Uterus (tissue), 4 donors: ENCODE measurements around the gene URGCP. TPM values are rescaled to one million over a fixed set of nuclear protein-coding genes. Genes with fewer than 3 reads are reported as not detected.

ENCODE experiments used
- DNase-seq, 2 donors: peaks; one replicate each; pipeline ENCODE4 v3.0.0-alpha.2; 2019 to 2020
- H3K27ac ChIP-seq, 2 donors: fragments of 200-600 bp; sonication (generic); 1 replicate in 1 of 2; 2 replicates in 1 of 2; pipeline ENCODE4 v1.5.1; 2016 to 2018
- H3K27me3 ChIP-seq, 2 donors: fragments of 200-600 bp; sonication (generic); one replicate each; pipeline ENCODE4 v1.5.1; 2018 to 2019; ENCODE audit warnings: control low read depth in 1 of 2
- H3K36me3 ChIP-seq, 2 donors: fragments of 200-600 bp; sonication (generic); one replicate each; pipeline ENCODE4 v1.5.1; 2019; ENCODE audit warnings: control low read depth in 1 of 2
- H3K4me1 ChIP-seq, 2 donors: fragments of 200-600 bp; sonication (generic); one replicate each; pipeline ENCODE4 v1.5.1; 2018 to 2019; ENCODE audit warnings: control low read depth in 1 of 2
- H3K4me3 ChIP-seq, 2 donors: fragments of 200-600 bp; sonication (generic); 1 replicate in 1 of 2; 2 replicates in 1 of 2; pipeline ENCODE4 v1.5.1; 2018 to 2019; ENCODE audit warnings: mild to moderate bottlenecking in 1 of 2
- H3K9me3 ChIP-seq, 2 donors: fragments of 200-600 bp; sonication (generic); one replicate each; pipeline ENCODE4 v1.5.1; 2019; ENCODE audit warnings: control low read depth in 1 of 2
- CTCF ChIP-seq, 4 experiments: fragments of 200-600 bp in 2 of 4; fragments of 450-650 bp in 2 of 4; sonication (generic) in 2 of 4; IDR thresholded peaks; one replicate each; pipeline ENCODE4 v1.5.1; 2016 to 2019; ENCODE audit warnings: antibody characterized with exemption in 4 of 4, mild to moderate bottlenecking in 2 of 4, moderate library complexity in 1 of 4
- POLR2A ChIP-seq, 2 donors: fragments of 450-650 bp; IDR thresholded peaks; one replicate each; pipeline ENCODE4 v1.6.1; 2016; ENCODE audit warnings: antibody characterized with exemption in 2 of 2, mild to moderate bottlenecking in 1 of 2, moderate library complexity in 1 of 2
- intact Hi-C: fragments of 100-400 bp; cut with DNase I; formaldehyde crosslinking; loops from one replicate; pipeline ENCODE4 v1.15.1; 2023; ENCODE audit warnings: low total_unique reads
- total RNA-seq, 4 donors: library from RNA; depleted of rRNA in 3 of 4; stranded (reverse); fragments of >200 nt in 3 of 4; gene quantifications; one replicate each; pipeline versions ENCODE4 v1.1.0 to v1.2.4, GENCODE V29; 2014 to 2023
- donor health status: DM: yes; HTN: yes; CAD: no.

The URGCP gene
- total RNA-seq, 4 donors from 2014 or later = 13.1 to 44.8 (median 28.9) TPM

DNA sequence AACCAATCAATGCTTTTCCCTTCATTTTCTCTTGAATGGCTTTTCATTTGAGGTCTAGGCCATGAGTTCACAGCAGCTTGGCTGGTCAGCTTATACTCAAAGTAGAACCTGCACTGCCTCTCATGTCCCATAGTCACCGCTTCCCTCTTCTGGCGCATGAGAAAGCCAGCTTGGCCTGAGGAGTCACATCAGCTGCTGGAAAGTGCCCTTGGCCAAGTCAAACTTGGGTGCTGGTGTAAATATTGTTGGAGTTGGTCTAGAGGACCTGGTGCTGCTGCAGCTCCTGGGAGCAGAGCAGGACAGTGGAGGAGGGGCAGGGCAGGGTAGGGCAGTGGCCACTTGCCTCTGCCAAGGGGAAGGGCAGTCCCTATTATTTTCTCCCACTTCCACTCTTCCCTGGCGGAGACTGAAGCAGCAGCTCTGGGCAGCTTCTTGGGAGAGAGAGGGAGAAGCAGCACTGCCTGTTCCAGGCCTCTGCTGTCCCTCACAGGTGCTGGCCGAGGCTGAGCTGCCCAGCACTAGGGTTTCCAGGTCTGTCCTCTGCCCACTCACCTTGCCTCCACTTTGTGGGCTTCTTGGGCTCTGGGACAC lies 32.6 kb upstream of the URGCP start:
- Histone ChIP-seq H3K36me3 (no peaks in the 10 kb centered on the region), H3K4me3 (no peak overlapping the region), H3K27ac (no peak overlapping the region), H3K4me1 (no peaks in the 10 kb centered on the region), H3K27me3 (no peaks in the 10 kb centered on the region), H3K9me3 (no peaks in the 10 kb centered on the region)
- TF ChIP-seq CTCF (IDR thresholded peaks at IDR 0.05) (no peak), POLR2A (IDR thresholded peaks at IDR 0.05) (no peak)
- intact Hi-C loops = no loop called here
- no peak for DNase-seq

- intact Hi-C loops = no loop called here
- no peaks in the 10 kb centered on the region for H3K36me3 ChIP-seq
- H3K4me3 ChIP-seq = no peak overlapping the region
- H3K27me3 ChIP-seq = no peaks in the 10 kb centered on the region
- no peak for DNase-seq
- no peaks in the 10 kb centered on the region for H3K9me3 ChIP-seq
- TF ChIP-seq CTCF (IDR thresholded peaks at IDR 0.05) (no peak), POLR2A (IDR thresholded peaks at IDR 0.05) (no peak)
- no peak overlapping the region for H3K27ac ChIP-seq
- no peaks in the 10 kb centered on the region for H3K4me1 ChIP-seq
Measured at GRCh38 chr7:43937444-43937843, 31.0 kb upstream of the URGCP start.

GRCh38 chr7:43933902-43934560 lies 27.6 kb upstream of the URGCP start:
- Histone ChIP-seq H3K36me3 (no peaks in the 10 kb centered on the region), H3K4me1 (no peaks in the 10 kb centered on the region), H3K9me3 (no peaks in the 10 kb centered on the region), H3K27me3 (no peaks in the 10 kb centered on the region), H3K27ac (no peak overlapping the region), H3K4me3 (no peak overlapping the region)
- DNase-seq = no peak
- intact Hi-C loops = no loop called here
- no peak for TF ChIP-seq CTCF (IDR thresholded peaks at IDR 0.05)

DNA sequence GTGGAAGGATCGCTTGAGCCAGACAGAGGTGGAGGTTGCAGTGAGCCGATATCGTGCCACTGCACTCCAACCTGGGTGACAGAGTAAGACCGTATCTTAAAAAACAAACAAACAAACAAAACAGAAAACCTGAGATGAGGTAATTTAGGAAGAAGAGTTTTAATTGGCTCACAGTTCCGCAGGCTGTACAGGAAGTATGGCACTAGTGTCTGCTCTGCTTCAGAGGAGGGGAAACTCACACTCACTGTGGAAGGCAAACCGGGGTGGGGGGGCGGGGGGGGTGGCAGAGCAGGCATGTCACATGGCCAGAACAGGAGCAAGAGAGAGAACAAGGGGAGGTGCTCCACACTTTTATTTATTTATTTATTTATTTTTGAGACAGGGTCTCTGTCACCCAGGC lies 24.9 kb upstream of the URGCP start:
- intact Hi-C loops = no loop called here
- Histone ChIP-seq H3K9me3 (no peaks in the 10 kb centered on the region), H3K4me3 (no peak overlapping the region), H3K27ac (no peak overlapping the region), H3K36me3 (no peaks in the 10 kb centered on the region), H3K4me1 (no peaks in the 10 kb centered on the region), H3K27me3 (no peaks in the 10 kb centered on the region)
- DNase-seq = no peak
- TF ChIP-seq CTCF (IDR thresholded peaks at IDR 0.05) (no peak), POLR2A (IDR thresholded peaks at IDR 0.05) (no peak)

DNA sequence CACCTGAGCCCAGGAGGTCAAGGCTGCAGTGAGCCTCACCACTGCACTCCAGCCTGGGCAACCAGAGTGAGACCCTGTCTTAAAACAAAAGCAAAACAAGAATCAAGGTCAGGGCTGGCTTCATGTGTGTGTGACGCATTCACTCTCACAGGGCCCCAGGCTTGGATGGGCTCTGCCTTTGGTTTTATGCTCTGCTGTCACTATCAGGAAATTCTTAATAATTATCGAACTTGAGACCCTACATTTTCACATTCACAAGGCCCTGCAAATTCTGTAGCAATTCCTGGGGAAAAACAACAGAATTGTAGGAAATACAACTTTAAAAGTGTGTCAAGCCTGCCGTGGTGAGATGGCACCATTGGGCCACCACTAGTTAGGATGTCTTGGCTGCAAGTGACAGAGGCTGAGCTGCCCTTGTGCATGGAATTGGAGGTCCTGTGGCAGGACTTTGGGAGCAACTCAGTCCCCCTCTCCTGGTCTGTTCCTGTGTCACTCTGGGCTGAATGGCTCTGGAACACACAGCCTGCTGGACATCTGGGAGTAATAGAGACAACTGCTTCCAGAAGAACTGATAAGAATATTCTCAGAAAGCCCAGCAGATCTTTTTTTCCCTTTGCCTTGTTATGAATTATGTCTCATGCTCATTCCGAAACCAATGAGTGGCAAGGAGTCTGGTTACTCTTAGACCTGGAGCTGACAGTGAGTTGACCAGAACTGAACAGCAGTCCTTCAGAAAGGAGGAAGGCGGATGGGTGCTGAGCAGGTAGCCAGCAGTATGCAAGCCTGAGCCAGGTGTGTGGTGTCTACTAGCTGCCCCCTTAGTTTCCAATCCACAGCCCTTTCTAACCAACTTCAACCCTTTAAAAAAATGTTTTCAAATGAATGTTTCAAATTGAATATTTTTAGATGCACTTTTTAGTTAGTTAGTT lies 23.4 kb upstream of the URGCP start:
- Histone ChIP-seq H3K27ac (no peak overlapping the region), H3K9me3 (no peaks in the 10 kb centered on the region), H3K4me3 (no peak overlapping the region), H3K27me3 (no peaks in the 10 kb centered on the region), H3K36me3 (no peaks in the 10 kb centered on the region), H3K4me1 (no peaks in the 10 kb centered on the region)
- DNase-seq = no peak
- intact Hi-C loops = no loop called here
- no peak for TF ChIP-seq POLR2A (IDR thresholded peaks at IDR 0.05)
- TF ChIP-seq CTCF (IDR thresholded peaks at IDR 0.05) = no peak
